HT-29 (cell line): ENCODE measurements around the gene RPS15. TPM values are rescaled to one million over a fixed set of nuclear protein-coding genes. Genes with fewer than 3 reads are reported as not detected.

ENCODE experiments used
- DNase-seq: peaks from one replicate; pipeline ENCODE4 v3.0.0-alpha.2; 2015; ENCODE audit warnings: low spot score
- total RNA-seq: library from RNA; depleted of rRNA; stranded (reverse); fragments of >200 nt; shearing (Covaris generic); gene quantifications from 2 replicates; pipeline ENCODE4 v1.2.3, GENCODE V29; 2014

RPS15 gene
- total RNA-seq, 1 experiment from 2014 or later = 2,135 TPM

DNA sequence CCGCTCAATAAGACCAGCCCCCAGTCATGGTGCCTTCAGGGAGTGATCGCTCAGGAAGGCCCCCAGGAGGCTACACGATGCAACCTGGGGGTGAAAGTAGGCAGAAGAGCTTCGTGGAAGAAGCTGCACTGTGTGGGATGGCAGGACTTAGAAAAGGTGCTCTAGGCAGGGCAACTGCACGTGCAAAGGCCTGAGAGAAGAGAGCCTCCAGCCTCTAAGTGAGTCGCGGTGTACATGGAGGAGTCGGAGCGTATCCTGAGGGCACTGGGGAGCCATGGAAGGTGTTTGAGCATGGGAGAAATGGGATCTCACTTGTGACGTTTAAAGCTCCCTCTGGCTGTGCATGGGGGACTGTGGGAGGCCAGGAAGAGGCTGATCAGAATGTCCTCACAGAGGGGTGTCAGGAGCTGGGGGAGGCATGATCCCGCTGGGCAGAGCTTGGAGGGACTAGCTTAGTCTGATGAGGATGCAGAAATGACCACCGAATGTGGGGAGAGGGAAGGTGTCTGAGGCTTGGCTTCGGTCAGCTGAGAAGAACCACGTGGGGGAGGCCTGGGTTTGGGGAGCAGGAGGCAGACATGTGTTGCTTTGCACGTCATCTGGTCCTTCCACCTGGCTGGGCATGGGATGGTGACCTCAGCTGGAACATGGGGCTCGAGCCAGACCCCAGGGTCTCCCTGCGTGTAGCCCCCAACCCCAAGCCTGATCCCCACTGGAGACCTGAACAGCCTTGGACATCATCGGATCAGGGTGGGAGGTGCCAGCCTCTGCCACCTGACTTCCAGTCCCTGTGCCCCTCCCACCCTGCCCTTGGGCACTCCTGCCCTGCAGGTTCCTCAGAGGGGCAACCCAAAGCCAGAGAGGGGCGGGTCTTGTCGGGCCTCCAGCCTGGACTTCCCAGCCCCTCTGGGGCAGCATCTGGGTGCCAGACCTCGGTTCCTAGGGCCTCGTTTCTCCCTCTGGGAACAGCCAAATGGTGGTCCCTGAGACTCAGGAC, 12.8 kb downstream of the RPS15 start:
- no peak for DNase-seq

DNA sequence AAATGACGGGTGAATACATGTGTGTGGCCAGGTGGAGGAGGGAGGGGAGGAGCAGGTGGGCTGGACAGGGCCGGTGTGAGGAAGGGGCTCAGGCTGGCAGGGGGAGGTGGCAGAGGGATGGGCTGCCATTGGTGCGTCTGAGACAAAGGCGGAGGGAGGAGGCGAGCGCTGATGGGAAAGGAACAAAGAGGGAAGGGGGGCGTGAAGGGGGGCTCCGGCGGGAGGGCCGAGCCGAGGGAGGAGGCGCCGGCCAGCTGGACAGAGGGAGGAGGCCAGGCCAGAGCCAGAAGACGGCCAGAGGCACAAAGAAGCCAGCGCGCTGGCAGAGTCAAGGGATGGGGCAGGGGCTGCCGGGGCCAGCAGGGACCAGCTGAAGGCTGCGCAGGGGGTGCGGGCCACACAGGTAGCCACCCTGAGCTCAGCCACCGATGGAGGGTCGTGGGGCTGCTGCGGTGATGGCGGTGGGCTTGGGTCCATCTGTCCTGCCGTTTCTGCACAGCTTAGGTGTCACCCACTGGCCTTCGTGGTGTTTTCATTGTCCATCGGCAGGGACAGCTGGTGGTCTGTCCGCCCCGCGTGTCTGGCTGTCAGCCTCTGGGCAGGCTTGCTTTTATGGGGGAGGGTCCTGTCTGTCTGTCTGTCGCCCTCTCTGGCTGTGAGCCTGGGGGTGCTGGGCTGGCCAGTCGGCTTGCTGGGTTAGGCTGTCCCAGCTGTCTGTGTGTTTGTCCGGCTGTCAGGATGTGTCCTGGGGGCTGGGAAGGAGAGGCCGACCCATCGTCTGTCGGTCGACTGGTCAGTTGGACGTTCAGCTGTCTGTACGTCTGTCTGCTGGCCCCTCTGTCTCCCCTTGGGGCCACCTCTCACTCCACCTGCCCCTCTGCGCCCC, 14.0 kb downstream of the RPS15 start:
- DNase-seq = no peak

DNA sequence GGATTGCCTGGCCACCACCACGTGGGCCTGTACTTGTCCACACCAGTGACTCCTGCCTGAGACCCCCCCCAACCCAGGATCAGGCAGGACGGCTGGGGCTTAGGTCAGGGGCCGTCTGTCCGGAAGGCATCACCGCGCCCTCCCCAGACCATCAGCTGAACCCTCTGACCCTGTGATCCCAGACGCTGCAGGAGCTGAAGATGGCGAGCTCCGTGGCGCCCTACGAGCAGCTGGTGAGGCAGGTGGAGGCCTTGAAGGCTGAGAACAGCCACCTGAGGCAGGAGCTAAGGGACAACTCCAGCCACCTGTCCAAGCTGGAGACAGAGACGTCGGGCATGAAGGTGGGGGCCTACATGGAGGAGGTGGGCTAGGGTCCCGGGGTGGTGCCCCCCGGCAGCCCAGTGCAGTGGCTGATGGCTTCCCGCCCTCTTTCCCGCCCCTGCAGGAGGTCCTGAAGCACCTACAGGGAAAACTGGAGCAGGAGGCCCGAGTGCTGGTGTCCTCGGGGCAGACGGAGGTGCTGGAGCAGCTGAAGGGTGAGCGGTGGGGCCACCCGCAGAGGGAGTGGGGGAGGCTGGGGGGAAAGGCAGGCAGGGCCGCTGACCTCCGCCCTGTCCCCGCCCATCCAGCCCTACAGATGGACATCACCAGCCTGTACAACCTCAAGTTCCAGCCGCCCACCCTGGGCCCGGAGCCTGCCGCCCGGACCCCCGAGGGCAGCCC, 14.8 kb downstream of the RPS15 start:
- no peak for DNase-seq

DNA sequence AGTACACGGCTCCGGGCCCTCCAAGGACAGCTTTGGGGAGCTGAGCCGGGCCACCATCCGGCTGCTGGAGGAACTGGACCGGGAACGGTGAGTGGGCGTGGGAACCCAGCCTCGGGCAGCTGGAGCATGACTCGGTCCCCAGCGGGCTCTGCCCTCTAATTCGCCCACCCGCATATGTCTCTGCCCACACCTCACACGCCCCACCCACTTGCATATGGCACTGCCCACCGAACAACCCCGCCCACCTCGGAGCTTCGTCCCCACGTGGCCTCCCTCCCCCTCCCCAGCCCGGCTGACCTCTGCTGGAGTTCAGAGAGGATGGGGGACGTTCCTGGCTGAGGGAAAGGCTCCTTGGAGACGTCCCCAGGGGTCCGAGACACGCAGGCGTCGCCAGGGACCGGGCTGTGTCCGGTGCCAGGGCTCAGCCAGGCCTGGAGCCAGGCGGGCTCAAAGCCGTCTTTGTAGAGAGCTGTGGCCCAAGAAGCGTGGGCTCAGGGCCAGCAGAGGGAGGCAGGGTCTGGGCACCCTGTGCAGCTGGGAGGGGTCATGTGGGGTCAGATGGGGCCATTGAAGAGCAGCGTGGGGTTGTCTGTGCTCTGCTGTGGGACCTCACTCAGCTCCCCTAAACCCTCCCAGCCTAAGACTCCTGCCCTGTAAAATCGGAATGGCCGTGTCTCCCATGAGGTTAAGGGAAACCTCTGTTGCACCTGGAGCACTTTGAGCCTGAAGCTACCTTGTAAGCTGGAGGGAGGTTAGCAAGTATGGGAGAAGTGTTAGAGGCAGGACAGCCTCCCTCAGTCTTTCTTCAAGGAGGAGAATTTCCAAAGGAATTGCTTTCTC, 15.5 kb downstream of the RPS15 start:
- peak; percentile 31 for DNase-seq

DNA sequence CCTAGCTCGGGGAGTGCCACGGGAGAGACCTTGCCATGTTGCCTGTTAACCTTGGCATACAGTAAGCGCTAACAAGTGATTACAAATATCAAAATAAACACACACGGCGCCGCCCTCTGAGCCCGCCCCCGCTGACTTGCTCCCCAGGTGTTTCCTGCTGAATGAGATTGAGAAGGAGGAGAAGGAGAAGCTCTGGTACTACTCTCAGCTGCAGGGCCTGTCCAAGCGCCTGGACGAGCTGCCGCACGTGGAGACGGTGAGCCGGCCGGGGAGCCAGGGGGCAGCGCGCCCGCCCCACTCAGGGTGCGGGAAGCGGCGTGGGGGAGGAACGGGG, 16.8 kb downstream of the RPS15 start:
- peak; percentile 43 for DNase-seq

DNA sequence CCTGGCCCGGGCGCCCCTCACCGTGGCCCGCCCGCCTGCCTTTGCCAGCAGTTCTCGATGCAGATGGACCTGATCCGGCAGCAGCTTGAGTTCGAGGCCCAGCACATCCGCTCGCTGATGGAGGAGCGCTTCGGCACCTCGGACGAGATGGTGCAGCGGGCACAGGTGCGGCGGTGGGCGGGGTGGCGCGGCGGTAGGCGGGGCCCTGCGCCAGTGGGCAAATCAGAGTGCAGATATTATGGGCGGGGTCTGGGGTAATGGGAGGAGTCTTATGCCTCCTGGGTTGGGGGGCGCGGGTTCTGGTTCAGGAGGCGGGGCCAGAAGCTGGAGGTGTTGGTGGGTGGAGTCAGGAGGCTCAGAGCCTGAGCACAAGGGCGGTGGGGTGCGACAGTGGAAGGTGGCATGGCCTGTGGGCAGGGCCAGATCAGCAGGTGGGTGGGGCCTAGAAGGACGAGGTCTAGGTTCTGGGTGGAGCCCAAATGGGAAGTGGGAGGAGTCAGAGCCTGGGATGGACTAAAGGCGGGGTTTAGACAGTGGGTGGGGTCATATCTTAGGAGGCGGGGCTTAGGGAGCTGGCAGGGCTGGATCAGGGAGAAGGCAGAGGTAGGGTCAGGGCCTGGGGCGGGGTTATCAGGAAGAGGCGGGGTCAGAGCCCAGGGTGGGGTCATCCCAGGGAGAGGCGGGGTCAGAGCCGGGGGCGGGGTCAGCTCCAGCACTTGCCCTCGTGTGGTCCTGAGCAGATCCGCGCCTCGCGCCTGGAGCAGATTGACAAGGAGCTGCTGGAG, 17.3 kb downstream of the RPS15 start:
- DNase-seq = peak; percentile 96

DNA sequence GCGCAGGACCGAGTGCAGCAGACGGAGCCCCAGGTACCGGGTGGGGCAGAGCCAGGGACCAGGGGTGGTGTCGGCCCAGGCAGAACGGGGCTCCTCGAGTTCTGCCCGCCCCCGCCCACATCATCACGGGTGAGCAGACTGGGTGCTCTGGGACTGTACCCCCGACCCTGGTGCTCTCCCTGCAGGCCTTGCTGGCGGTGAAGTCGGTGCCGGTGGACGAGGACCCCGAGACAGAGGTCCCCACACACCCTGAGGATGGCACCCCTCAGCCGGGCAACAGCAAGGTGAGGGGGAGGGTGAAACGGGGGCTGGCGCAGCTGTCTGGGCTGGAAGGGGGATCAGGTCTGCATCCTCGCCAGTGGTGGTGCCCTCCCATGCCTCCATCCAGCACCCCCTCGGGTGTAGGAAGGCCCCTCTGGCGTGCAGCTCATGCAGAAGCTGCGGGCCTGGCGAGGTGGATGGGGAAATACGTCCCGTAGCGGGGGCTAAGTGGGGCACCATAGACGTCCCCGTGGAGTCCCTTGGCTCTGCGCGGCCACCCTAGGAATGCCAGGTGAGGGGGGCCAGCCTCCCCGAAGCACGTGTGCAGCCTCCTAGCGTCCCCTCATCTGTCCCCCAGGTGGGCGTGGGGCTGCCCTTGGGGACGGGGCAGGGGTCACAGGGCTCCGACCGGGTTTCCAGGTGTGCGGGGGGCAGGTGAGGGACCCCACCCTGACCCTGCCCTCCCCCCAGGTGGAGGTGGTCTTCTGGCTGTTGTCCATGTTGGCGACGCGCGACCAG, 18.1 kb downstream of the RPS15 start:
- DNase-seq = no peak

DNA sequence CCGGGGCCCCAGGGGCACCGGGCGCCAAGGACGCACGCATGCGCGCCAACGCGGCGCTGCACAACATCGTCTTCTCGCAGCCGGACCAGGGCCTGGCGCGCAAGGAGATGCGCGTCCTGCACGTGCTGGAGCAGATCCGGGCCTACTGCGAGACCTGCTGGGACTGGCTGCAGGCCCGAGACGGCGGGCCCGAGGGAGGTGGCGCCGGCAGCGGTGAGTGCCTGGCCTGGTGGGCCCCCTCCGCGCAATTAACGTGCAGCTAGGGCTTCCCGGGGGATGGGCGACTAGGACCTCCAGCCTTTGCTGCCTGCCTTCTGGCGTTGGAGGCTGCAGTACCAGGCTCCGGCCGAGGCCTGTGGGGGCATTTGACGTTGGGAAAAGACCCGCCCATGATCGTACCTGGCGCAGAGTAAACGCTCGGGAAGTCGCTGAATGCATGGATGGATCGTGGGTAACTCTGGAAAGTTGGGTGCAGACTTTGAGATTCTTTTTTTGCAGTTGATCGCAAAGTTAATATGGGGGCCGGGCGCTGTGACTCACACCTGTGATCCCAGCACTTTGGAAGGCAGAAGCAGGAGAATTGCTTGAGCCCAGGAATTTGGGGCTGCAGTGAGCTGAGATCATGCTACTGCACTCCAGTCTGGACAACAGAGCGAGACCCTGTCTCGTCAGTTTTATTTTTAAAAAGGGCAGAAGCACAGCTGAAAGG, 19.0 kb downstream of the RPS15 start:
- DNase-seq = peak; percentile 23

DNA sequence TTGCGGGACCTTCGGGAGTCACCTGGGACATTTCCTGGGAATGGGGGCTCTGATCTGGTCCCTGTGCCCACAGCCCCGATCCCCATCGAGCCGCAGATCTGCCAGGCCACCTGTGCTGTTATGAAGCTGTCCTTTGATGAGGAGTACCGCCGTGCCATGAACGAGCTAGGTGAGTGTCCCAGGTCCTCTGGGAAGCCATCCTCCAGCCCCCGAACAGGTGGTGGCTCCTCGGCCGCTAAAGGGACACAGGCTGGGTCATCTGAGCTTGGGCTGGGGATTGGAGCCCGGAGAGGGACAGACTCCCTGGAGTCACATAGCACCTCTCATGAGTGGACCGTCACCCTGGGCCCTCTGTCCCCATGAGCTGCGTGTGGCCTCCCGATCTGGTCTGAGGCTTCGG, 19.7 kb downstream of the RPS15 start:
- DNase-seq = no peak

DNA sequence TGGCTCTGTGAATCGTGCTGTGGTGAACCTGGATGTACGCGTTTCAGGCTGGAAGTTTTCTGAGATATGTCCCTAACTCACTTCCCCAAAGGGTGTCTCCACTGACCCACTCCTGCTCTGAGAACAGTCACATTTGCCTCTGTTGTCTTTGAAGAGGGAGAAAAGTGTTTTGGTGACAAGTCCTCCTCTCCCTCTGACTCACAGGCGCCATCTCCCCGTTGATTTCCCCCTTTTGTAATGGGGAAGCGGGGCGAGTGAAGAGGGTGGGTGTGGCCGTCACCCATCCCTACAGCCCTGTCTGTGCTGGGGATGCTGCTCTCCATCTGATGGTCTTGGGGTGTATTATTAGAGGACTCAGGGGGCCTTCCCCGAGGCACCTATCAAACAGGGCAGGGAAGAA, 21.3 kb downstream of the RPS15 start:
- DNase-seq = no peak

DNA sequence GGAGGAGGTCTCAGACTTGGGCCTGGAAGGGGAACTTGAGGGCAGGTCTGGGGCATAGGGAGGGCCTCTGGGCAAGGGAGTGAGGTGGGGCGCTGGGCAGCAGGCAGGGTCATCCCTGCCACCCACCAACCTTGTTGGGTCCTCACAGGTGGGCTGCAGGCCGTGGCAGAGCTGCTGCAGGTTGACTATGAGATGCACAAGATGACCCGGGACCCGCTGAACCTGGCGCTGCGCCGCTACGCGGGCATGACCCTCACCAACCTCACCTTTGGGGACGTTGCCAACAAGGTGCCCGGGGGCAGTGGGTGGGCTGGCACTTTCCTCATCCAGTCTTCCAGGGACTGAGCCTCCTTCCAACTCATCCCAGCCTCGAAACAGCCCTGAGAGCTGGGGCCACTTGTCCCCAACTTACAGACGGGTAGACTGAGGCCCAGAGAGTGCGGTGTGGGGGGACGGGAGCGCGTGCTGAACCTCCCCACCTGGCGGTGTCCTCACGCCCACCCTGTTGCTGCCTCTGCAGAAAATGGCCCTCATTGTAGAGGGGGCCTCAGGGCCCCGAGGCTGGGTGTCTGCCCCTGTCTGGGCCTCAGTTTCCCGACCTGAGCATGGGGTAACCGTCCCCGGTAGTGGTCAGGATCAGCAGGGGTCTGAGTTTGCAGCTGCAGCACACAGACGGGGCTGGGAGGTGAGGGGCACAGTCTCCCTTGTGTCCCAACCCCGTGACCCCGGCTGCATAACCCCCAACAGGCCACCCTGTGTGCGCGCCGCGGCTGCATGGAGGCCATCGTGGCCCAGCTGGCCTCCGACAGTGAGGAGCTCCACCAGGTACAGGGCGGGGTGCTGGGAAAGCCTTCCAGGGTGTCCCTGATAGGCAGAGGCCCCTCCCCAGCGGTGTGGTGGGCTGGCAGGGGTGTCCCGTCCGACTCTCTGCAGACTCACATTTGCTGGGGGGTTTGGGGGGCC, 22.1 kb downstream of the RPS15 start:
- no peak for DNase-seq

DNA sequence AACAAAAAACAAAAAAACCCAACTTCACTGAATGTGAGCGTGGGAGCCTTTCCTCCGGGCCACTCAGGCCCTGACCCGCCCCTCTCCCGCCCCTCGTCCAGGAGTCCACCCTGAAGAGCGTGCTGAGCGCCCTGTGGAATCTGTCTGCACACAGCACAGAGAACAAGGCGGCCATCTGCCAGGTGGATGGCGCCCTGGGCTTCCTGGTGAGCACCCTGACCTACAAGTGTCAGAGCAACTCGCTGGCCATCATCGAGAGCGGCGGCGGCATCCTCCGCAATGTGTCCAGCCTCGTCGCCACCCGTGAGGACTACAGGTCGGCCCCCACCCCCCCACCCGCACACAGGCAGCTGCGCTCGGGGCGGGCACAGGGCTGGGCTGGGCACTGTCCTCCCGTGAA, 23.7 kb downstream of the RPS15 start:
- DNase-seq = no peak

DNA sequence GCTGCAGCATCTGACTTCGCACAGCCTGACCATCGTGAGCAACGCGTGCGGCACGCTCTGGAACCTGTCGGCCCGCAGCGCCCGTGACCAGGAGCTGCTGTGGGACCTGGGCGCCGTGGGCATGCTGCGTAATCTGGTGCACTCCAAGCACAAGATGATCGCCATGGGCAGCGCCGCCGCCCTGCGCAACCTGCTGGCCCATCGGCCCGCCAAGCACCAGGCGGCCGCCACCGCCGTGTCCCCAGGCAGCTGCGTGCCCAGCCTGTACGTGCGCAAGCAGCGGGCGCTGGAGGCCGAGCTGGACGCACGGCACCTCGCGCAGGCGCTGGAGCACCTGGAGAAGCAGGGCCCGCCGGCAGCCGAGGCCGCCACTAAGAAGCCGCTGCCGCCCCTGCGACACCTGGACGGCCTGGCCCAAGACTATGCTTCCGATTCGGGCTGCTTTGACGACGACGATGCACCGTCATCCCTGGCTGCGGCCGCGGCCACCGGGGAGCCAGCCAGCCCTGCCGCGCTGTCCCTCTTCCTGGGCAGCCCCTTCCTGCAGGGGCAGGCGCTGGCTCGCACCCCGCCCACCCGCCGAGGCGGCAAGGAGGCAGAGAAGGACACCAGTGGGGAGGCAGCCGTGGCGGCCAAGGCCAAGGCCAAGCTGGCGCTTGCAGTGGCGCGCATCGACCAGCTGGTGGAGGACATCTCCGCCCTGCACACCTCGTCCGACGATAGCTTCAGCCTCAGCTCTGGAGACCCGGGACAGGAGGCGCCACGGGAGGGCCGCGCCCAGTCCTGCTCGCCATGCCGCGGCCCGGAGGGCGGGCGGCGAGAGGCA, 27.2 kb downstream of the RPS15 start:
- DNase-seq = peak; percentile 56

DNA sequence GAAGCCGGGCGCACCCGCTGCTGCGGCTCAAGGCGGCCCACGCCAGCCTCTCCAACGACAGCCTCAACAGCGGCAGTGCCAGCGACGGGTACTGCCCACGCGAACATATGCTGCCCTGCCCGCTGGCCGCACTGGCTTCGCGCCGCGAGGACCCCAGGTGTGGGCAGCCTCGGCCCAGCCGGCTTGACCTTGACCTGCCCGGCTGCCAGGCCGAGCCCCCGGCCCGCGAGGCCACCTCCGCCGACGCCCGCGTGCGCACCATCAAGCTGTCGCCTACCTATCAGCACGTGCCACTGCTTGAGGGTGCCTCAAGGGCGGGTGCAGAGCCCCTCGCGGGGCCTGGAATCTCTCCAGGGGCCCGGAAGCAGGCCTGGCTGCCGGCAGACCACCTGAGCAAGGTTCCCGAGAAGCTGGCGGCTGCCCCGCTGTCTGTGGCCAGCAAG, 27.8 kb downstream of the RPS15 start:
- DNase-seq = no peak

DNA sequence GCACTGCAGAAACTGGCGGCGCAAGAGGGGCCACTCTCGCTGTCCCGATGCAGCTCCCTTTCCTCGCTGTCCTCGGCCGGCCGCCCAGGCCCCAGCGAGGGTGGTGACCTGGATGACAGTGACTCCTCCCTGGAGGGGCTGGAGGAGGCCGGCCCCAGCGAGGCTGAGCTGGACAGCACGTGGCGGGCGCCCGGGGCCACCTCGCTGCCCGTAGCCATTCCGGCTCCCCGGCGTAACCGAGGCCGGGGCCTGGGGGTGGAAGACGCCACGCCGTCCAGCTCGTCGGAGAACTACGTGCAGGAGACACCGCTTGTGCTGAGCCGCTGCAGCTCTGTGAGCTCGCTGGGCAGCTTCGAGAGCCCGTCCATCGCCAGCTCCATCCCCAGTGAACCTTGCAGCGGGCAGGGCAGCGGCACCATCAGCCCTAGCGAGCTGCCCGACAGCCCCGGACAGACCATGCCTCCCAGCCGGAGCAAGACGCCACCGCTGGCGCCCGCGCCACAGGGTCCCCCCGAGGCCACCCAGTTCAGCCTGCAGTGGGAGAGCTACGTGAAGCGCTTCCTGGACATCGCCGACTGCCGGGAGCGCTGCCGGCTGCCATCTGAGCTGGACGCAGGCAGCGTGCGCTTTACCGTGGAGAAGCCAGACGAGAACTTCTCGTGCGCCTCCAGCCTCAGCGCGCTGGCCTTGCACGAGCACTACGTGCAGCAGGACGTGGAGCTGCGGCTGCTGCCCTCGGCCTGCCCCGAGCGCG, 28.4 kb downstream of the RPS15 start:
- DNase-seq = no peak

DNA sequence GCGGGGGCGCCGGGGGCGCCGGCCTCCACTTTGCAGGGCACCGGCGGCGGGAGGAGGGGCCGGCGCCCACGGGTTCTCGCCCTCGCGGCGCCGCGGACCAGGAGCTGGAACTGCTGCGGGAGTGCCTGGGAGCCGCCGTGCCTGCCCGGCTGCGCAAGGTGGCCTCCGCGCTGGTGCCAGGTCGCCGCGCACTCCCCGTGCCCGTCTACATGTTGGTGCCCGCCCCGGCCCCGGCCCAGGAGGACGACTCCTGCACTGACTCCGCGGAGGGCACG, 29.0 kb downstream of the RPS15 start:
- no peak for DNase-seq
